ENCODE measurements around the gene MUC6. TPM values are rescaled to one million over a fixed set of nuclear protein-coding genes. Genes with fewer than 3 reads are reported as not detected.

Gene MUC6
- total RNA-seq, 1 donor from 2014 or later: 0.09 TPM

DNA sequence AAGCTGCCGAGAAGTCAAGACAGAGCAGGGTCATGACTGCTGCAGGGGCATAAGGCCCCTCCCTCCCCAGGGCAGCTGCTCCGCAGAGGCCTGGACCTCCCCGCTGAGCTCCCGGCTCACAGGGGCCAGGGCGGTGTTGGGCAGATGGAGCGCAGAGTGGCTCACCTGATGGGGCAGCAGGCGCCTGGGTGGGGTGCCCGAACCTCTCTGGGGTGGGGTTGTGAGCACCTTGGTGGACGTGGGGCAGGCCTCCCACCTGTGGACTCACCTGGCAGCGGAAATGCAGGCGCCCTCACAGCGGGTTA is 22.9 kb downstream of the MUC6 start:
- Histone ChIP-seq H3K9me3 (no peaks in the 10 kb centered on the region), H3K36me3 (peaks cover 41% of the 10 kb centered on the region), H3K27me3 (ENCODE audit: low read depth) (no peaks in the 10 kb centered on the region), H3K27ac (no peak overlapping the region), H3K4me1 (no peaks in the 10 kb centered on the region), H3K4me3 (no peak overlapping the region)
- TF ChIP-seq, protein P1, sequence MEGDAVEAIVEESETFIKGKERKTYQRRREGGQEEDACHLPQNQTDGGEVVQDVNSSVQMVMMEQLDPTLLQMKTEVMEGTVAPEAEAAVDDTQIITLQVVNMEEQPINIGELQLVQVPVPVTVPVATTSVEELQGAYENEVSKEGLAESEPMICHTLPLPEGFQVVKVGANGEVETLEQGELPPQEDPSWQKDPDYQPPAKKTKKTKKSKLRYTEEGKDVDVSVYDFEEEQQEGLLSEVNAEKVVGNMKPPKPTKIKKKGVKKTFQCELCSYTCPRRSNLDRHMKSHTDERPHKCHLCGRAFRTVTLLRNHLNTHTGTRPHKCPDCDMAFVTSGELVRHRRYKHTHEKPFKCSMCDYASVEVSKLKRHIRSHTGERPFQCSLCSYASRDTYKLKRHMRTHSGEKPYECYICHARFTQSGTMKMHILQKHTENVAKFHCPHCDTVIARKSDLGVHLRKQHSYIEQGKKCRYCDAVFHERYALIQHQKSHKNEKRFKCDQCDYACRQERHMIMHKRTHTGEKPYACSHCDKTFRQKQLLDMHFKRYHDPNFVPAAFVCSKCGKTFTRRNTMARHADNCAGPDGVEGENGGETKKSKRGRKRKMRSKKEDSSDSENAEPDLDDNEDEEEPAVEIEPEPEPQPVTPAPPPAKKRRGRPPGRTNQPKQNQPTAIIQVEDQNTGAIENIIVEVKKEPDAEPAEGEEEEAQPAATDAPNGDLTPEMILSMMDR (IDR thresholded peaks at IDR 0.05): no peak
- DNase-seq (no peak), ATAC-seq (no peak)
- intact Hi-C loops (cut with DNase I): no loop called here

DNA sequence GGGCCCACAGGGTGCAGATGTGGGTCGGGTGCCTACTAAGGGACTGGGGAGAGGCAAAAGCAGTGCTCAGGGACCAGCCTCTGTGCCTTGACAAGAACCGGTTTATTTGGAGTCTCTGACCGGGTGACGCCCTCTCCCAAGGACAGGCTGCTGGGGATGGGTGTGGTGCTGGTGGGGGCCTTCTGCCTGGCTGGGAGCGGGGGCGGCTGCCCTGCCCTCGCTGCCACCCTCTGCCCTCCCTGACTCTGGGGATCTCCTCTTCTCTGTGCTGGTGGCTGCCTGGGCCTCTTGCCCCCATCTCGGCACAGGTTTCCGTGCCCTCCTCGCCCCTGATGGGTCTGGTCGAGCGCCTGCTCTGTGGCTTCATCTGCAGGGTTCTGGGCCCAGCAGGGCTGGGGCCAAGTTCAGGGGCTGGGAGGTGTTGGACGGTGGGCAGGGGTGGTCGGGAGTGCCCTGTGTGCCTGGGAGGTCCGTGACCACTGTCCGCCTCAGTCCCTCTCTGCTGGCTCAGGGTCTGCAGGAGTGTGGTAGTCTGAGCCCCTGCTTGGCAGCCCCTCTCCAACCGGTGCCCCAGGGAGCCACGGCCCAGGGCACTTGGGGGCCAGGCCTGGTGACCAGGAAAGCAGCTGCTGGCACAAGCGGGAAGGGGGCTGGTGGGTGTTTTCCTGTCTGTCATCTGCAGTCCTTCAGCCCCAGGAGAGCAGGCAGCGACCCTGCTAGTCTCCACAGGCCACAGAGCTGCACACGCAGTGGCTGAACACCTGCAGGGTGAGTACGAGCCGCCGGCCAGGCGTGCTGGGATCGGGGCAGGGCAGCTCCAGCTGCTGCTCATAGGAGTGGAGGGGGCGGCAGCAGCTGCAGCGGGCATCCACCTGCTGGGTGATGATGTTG is 23.5 kb downstream of the MUC6 start:
- Histone ChIP-seq H3K9me3 (no peaks in the 10 kb centered on the region), H3K27me3 (ENCODE audit: low read depth) (no peaks in the 10 kb centered on the region), H3K4me1 (no peaks in the 10 kb centered on the region), H3K4me3 (no peak overlapping the region), H3K36me3 (peaks cover 47% of the 10 kb centered on the region), H3K27ac (no peak overlapping the region)
- TF ChIP-seq, protein P1 (IDR thresholded peaks at IDR 0.05): no peak
- DNase-seq (no peak), ATAC-seq (no peak)
- intact Hi-C loops (cut with DNase I): no loop called here

DNA sequence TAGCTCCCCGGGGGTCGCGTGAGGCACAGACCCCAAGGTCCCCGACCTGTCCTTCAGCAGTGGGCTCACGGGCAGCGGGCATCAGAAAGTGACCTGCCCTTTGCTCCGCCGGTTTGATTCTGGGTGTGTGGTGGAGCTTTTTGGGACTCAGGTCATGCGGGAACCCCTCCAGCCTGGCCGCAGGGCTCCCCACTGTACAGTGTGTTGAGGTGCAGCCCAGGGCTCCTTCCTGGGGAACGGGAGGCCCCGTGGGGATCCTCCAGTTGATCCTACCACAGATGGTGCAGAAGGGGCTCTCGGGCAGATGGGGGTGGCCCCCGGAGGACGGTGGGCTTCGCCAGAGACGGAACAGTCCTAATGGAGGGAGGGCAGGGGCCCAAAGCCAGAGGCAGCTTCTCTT is 24.2 kb downstream of the MUC6 start:
- H3K4me3 ChIP-seq: no peak overlapping the region
- ATAC-seq: no peak
- H3K27me3 ChIP-seq (ENCODE audit: low read depth): no peaks in the 10 kb centered on the region
- peaks cover 54% of the 10 kb centered on the region for H3K36me3 ChIP-seq
- H3K4me1 ChIP-seq: no peaks in the 10 kb centered on the region
- no peak overlapping the region for H3K27ac ChIP-seq
- no peaks in the 10 kb centered on the region for H3K9me3 ChIP-seq
- TF ChIP-seq, protein P1 (IDR thresholded peaks at IDR 0.05): no peak
- intact Hi-C loops (cut with DNase I): no loop called here
- DNase-seq: no peak

DNA sequence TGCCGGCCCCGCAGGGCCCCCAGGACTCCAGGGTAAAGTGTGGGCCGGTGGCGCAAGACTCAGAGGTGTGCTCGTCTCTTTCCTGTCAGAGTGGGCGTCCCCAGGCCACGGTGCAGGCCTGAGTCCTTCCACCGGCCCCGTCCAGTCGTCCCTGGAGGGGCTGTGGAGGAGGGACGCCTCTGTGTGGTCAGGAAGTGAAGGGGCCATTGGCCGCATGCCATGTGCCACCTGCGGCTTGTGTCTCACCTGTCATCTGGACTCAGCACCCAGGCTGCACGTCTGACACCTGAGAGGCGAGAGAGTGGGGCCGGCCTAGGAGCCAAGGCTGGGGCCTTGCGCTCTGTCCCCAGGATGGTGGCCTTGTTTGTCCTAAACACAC is 25.2 kb downstream of the MUC6 start:
- Histone ChIP-seq H3K4me3 (no peak overlapping the region), H3K36me3 (peaks cover 64% of the 10 kb centered on the region), H3K27me3 (ENCODE audit: low read depth) (no peaks in the 10 kb centered on the region), H3K9me3 (no peaks in the 10 kb centered on the region), H3K4me1 (no peaks in the 10 kb centered on the region), H3K27ac (no peak overlapping the region)
- TF ChIP-seq, protein P1 (IDR thresholded peaks at IDR 0.05): no peak
- ATAC-seq: no peak
- no peak for DNase-seq
- intact Hi-C loops (cut with DNase I): no loop called here

DNA sequence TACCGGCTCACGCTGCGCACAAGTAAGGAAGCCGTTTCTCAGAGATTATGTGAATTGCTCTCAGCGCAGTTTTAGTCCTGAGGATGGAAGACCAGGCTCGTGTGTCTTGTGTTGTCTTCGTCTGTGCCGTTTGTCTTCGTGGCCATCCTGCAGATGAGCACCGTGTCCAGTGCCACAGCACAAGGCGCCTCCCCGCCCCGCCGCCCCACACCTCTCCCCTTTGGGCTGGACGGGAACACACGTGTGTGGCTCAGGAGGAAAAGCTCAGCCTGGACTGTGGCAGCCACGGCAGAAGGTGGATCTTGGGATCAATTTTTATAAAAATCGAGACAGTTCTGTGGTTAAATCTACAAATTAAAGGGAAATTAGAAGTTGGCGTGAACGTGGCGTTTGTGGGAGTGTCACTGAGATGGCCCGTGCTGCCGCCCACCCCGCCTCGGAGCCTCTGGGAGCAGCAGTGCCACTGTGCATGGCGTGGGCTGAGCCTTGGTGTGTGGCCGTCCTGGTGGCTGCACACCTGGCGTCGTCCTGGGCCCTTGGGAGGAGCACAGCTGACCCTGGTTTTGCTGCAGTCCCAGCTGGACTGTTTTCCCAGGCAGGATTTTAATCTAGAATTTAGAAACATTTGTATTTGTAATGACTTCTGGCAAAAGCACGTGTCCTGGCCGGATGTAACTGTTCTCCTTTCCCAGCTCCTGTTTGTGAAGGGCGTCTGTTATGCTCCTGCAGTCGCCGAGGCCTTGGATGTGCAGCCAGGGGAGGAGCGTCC is 25.8 kb downstream of the MUC6 start:
- TF ChIP-seq, protein P1 (IDR thresholded peaks at IDR 0.05): no peak
- no peak for DNase-seq
- no peaks in the 10 kb centered on the region for H3K4me1 ChIP-seq
- H3K36me3 ChIP-seq: peaks cover 70% of the 10 kb centered on the region
- H3K4me3 ChIP-seq: no peak overlapping the region
- H3K27ac ChIP-seq: no peak overlapping the region
- H3K9me3 ChIP-seq: no peaks in the 10 kb centered on the region
- no peak for ATAC-seq
- intact Hi-C loops (cut with DNase I): no loop called here
- no peaks in the 10 kb centered on the region for H3K27me3 ChIP-seq (ENCODE audit: low read depth)

All from lower lobe of right lung (tissue), 2 donors.